NCI-H2107 treated with DMSO at 0.1 percent for 48 hours (cell line): ENCODE measurements around the gene AGPAT1.
"Not testable (repeated sequence)": the region's sequence is repeated elsewhere in the genome, so short reads cannot be mapped to it uniquely, and the experiment has no call there.

Experiments used
- DNase-seq: peaks from one replicate; lab custom pipeline; 2025; ENCODE audit not compliant: unreplicated experiment; lab: John Stamatoyannopoulos, UW

The AGPAT1 gene

GRCh38 chr6:32187725-32188380 is 12.0 kb upstream of the AGPAT1 start:
- DNase-seq: not testable (repeated sequence)

GRCh38 chr6:32187009-32187709 is 11.3 kb upstream of the AGPAT1 start:
- no peak for DNase-seq

DNA sequence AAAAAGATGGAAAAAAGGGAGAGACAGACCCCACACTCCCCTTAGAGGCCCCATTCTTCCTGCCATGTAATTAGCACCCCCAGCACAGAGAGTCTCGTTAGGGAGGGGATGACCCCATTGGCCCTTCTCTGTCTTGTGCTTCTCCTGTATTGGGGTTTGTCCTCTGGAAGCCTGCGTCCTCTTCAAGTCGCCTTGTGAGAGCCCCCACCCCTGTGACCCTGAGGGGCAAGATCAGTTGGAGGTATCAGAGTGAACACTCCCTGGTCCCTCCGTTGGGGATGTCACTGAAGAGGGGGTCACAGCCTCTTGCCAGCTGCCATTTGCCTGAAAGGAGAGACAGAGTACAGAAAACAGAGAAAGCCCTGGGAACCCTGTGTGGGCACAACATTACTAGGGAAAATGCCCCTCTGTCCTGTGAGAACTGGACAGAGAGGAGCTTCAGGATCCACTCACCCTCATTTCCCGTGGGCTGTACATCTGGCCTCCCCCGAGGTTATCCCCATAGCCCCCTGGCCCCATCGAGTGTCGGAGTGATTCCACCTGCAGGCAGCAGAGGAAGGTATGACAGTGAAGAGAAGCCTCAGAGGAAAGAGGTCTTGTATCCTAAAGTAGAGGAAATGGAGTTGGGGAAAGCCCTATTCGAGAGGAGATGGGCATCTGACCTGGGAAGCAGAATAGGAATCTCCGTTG is 10.4 kb upstream of the AGPAT1 start:
- DNase-seq: not testable (repeated sequence)

DNA sequence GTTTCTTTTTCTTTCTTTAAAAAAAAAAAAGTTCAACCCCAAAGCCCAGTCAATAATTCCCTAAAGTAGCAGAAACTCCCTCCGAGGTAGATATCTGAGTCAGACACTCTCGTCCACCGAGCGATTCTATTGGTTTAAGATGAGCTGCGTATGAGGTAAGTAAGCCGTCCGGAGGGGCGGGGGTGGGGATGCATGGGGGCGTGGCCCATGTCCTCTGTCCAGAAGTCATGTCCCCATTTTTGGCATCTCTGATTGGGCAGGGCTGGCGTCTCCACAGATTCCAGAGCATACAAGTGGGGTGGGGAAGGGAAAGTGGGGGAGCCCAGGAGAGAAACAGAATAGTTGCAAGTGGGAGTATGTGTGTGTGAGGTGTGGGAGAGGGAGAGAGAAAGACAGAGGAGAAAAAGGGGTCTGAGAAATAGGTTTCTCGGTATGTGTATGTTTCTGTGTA is 9.8 kb upstream of the AGPAT1 start:
- DNase-seq: not testable (repeated sequence)

DNA sequence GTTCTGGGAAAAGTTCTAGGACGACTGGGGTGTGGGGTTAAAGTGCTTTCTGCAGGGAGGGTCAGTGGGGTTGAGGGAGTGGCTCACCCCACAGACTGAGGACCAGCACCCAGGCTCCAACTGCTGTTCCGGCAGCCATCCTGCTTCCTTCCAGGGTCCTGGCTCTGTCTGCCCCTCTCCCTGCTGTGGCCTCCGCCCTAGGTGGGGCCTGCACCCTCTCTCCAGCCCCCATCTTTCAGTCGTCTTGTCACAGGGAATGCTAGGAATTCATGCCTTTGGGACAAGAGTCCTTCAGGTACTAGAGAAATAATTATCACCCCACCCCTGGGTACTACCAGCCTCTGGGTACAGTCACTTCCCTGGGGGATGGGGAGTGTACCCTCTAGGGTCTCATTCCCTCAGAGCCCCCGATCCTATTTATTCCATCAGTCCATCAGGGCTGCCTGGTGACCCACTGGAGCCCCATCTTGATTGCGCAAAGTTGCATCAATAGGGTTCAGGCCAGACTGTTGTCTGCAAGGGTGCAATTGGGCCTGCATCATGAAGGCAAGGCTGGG is 8.3 kb upstream of the AGPAT1 start, which contains the start of gene AGER:
AGER (minus strand) TSS at position 170 of the 557 bp plus-strand sequence; CDS start at position 139, 31 bp downstream.
- DNase-seq: no peak

DNA sequence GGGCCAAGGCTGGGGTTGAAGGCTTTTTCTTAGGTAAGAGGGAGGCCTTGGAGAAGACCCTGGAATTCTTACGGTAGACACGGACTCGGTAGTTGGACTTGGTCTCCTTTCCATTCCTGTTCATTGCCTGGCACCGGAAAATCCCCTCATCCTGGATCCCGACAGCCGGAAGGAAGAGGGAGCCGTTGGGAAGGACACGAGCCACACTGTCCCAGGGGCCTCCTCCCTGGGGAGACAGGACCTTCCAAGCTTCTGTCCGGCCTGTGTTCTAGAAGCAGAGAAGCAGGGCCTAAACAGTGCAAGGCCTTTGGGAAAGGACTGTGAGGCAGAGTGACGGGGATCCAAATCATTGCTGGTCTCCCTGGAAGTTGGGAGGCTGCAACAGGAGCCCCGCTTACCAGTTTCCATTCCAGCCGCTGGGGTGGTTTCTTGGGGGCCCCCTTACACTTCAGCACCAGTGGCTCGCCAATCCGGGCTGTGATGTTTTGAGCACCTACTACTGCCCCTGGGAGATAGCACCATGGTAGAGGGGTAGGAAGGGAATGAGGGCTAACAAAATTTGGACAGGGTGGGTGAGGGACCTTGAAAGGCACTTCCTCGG is 7.7 kb upstream of the AGPAT1 start:
- no peak for DNase-seq

DNA sequence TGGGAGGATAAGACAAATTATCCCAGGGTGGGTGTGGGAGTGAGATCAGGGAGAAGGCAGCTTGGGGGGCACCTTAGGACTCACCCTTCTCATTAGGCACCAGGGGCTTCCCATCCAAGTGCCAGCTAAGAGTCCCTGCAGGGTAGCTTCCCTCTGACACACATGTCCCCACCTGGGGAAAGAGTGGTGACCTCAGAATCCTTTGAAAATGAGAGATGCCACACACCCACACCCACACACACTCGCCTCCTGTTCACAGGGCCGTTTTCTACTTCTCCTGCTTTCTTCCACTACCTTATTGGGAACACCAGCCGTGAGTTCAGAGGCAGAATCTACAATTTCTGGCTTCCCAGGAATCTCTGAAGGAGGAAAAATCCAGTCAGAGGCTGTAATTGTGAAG is 7.1 kb upstream of the AGPAT1 start:
- no peak for DNase-seq

GRCh38 chr6:32182555-32182981 is 6.7 kb upstream of the AGPAT1 start:
- DNase-seq: no peak

DNA sequence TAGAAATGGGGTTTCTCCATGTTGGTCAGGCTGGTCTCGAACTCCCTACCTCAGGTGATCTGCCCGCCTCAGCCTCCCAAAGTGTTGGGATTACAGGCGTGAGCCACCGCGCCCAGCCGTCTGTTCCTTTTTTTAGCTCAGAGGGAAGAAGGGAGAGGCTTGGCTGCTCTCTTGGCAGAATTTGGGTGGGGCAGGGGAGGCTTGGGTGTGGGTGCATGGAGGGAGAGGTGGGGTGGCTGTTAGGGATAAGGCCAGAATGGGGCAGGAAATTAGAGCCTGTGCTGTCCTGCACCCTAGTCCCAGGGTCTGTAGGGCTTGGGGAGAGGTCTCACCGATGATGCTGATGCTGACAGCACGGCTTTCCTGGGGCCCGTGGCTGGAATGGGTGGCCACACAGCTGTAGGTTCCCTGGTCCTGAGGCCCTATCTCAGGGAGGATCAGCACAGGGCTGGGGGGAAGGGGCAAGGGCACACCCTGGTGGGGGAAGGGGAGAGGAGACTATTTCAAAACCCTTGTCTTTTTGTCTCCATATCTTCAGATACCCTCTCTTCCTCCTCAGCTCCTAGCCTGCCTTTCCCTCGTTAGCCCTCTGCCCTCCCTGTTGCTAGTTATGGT is 6.1 kb upstream of the AGPAT1 start:
- no peak for DNase-seq

GRCh38 chr6:32181148-32181702 is 5.3 kb upstream of the AGPAT1 start:
- DNase-seq: no peak

DNA sequence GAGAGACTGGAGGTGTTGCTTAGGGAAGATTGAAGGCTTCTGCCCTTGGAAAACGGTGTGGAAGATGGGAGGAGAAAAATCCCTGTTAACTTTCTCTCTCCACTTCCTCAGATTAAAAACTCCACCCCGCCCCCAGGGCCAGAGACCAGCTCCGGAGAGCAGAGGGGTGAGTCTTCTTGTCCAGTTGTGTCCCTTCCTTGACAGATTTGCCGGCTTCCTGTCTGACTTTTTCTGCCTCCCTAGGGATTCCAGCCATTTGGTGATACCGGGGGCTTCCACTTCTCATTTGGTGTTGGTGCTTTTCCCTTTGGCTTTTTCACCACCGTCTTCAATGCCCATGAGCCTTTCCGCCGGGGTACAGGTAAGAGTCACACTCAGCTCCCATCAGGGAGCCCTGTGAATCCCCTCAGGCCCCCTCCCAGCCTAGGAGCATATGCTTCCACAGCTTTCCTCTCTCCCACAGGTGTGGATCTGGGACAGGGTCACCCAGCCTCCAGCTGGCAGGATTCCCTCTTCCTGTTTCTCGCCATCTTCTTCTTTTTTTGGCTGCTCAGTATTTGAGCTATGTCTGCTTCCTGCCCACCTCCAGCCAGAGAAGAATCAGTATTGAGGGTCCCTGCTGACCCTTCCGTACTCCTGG is 4.0 kb upstream of the AGPAT1 start:
- no peak for DNase-seq

- DNase-seq: no peak
These were observed 2.9 kb upstream of the AGPAT1 start for GRCh38 chr6:32178547-32179440.

DNA sequence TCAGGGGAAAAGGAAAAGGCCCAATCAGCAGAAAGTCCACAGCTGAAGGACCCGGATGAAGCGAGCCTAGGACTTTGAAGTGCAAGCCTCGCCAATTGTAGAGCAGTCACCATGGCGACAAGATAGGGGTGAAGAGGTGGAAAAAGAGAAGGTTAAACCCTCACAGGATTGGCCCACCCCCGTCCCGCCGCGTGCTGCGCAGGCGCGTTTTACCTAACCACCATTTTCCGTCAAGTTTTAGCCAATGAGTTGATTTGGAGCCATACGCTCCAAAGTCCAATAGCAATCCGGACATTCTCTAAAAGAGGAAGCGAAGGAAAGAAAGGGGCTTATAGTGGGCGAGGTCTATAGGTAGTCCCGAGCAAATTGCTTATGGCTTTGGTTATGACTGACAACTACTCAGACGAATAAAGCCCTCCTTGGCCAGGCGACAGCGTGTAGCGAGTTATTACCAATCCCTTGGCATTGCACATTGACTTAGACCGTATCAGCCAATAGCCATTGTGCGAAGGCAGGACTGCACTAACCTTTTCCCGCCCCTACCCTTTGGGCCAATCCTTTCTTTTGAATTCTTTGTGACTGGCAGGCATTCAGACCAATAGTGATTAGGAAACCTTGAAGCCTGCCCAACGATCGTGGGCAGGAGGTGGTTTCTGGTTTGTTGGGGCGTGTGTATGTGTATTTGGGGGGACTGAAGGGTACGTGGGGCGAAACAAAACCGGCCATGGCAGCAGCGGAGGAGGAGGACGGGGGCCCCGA is 2.1 kb upstream of the AGPAT1 start, which contains the start of gene RNF5:
RNF5 (plus strand) TSS at position 618 of the 759 bp plus-strand sequence; CDS start at position 725, 107 bp downstream.
- DNase-seq: peak; percentile 96

GRCh38 chr6:32177183-32177787 is 1.4 kb upstream of the AGPAT1 start:
- peak; percentile 45 for DNase-seq

DNA sequence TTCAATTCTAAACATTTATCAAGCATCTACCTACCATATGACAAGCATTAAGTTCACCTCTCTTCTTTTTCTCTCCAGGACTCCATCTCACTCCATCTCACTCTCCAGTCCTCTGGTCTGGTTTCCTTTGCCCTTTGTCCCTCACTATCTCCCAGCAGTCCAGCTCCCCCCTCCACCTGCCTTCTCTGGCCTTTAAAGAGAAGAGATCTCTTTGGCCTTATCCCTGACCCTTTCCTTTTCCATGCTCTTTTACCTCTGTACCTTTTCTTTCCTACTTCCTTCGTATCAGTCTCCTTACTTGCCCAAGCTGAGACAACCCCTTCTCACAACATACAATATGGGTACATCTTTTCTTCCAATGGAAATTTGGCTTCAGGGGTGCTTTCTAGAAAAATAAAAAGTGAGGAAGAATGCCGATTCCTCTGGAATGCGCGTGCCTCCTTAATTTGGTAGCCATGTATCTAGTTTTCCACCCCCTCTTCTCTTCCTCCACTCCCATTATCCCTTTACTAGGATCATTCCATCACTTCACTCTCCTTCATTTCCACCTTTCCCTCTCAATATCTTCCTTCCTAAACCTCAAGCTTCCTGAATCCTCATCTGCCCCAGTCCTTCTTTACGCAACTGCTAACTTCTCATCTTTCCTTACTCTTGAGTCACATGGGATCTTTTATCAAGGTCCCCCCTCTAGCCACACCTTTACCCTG is 745 bp upstream of the AGPAT1 start:
- DNase-seq: no peak

GRCh38 chr6:32175322-32175710 is 568 bp downstream of the AGPAT1 start:
- DNase-seq: no peak

DNA sequence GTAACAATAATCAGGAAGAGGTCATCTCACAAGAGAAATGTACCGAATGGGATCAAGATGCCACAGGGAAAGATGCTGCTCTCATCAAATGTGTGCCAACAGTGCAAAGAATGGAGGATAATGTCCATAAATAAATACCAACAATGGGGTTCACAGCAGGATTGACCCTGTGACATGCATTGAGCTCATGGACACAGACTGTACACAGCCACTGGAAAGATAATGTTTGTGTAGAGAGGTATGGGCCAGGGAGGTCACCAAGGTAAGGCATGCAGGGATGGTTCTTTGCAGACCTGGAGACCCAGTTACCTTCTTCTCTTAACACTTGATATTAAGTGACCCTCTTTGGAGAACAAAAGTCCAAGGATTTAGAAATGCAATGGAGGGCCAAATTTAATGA is 1.5 kb downstream of the AGPAT1 start:
- DNase-seq: no peak
